Measurements from ENCODE around the gene CAPN10. TPM values are rescaled to one million over a fixed set of nuclear protein-coding genes. Genes with fewer than 3 reads are reported as not detected.
A peak's percentile ranks its signal among the peaks of the same experiment; 100 is the strongest.

The CAPN10 gene
- total and polyA plus RNA-seq, 8 donors: 20.8 to 36.6 (median 28.2) TPM

DNA sequence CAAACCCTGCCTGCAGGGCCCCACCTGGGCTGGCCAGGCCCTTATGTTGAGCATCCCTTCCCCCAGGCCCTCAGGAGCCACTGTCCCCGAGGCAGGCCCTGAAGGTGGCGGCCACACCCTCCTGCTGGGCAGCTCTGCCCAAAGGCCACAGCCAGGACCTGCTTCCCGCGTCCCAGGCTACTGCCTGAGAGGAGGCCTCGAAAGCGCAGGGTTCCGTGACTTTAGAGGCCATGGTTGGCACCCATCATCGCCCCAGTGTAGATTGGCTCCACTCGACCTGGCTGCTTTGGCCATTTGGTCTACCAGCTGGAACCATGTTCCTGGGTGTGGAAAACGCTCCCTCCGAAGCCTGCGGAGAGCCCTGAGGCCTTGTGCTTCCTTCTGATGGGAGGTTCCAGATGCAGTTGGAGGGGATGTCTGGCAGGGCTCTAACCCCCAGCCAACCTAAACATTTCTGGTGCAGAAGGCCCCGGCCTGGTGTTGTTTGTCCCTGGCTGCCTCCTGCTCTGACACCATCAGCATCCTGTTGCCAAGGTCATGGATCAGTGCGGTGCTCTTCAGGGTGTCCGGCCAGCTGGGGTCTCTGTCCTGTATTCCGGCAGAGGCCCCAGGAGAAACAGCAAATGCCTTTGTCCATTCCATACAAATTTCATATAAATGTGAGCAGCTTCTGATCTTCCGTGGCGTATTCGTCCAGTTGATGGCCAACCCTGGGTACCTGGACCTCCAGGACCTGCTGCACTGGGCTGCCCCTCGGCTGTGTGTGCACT lies 14.7 kb downstream of the CAPN10 start:
- TF ChIP-seq, protein P1, sequence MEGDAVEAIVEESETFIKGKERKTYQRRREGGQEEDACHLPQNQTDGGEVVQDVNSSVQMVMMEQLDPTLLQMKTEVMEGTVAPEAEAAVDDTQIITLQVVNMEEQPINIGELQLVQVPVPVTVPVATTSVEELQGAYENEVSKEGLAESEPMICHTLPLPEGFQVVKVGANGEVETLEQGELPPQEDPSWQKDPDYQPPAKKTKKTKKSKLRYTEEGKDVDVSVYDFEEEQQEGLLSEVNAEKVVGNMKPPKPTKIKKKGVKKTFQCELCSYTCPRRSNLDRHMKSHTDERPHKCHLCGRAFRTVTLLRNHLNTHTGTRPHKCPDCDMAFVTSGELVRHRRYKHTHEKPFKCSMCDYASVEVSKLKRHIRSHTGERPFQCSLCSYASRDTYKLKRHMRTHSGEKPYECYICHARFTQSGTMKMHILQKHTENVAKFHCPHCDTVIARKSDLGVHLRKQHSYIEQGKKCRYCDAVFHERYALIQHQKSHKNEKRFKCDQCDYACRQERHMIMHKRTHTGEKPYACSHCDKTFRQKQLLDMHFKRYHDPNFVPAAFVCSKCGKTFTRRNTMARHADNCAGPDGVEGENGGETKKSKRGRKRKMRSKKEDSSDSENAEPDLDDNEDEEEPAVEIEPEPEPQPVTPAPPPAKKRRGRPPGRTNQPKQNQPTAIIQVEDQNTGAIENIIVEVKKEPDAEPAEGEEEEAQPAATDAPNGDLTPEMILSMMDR (IDR thresholded peaks at IDR 0.05): no peak
- H3K9me3 ChIP-seq: no peaks in the 10 kb centered on the region
- DNase-seq (peak in 2 of 4 donors; percentile 25 to 65), ATAC-seq (no peak)
- intact Hi-C loops (cut with DNase I): no loop called here
- H3K4me3 ChIP-seq: no peak overlapping the region
- peaks cover 0 to 59% of the 10 kb centered on the region in 2 donors for H3K36me3 ChIP-seq
- peaks cover 7 to 14% of the 10 kb centered on the region in 2 donors for H3K4me1 ChIP-seq
- H3K27me3 ChIP-seq: no peaks in the 10 kb centered on the region
- no peak overlapping the region for H3K27ac ChIP-seq

DNA sequence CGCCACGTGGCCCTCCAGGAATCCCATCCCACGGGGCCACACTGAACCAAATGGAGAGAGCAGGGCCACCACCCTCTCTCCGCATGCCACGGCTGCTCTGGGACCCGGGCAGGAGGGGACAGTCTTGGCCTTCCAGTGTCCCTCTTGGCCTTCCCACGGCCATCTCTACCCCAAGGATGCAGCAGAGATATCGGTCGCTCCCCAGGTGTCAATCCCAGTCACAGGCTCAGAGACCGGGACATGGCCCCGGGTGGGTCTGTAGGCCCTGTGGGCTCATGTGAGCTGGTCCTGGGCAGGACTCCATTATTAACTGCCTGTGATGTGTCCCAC lies 15.3 kb downstream of the CAPN10 start:
- intact Hi-C loops (cut with DNase I): no loop called here
- H3K27ac ChIP-seq: no peak overlapping the region
- no peak overlapping the region for H3K4me3 ChIP-seq
- ATAC-seq (no peak), DNase-seq (peak in 1 of 4 donors; percentile 17)
- H3K9me3 ChIP-seq: no peaks in the 10 kb centered on the region
- H3K4me1 ChIP-seq: peaks cover 7 to 14% of the 10 kb centered on the region in 2 donors
- H3K36me3 ChIP-seq: peaks cover 0 to 54% of the 10 kb centered on the region in 2 donors
- TF ChIP-seq, protein P1 (IDR thresholded peaks at IDR 0.05): no peak
- H3K27me3 ChIP-seq: no peaks in the 10 kb centered on the region

DNA sequence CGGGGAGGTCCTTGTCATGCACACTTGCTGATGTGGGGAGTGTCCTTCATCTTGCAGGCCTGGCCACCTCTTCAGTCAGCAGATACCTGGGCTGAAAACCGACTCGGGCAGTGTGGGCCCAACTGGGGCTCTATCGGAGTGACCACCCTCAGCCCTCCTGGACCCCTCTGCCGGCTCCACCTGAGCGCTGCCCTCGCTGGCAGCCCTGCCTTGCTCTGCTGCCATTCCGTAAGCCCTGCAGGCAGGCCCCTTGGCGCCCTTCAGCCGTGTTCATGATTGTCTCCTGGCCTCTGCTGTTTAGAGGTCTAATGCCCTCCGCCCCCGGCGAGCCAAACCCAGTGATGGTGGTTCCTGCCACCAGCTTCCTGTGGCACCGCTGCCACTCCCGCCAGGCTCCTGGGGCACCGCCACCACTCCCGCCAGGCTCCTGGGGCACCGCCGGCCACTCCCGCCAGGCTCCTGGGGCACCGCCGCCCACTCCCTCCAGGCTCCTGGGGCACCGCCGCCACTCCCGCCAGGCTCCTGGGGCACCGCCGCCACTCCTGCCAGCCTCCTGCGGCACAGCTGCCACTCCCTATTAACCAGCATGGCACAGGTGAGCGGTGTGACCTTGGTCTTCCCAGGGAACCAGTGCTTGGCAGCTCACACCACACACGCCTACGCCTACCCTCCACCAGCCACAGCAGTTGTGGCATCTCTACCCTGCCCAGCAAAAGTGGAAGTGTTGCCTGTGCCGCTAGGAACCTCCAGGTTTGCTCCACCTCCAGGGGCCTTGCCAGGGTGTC lies 15.9 kb downstream of the CAPN10 start:
- no peak overlapping the region for H3K4me3 ChIP-seq
- no peaks in the 10 kb centered on the region for H3K27me3 ChIP-seq
- ATAC-seq (no peak), DNase-seq (peak in 1 of 4 donors; percentile 26)
- peaks cover 0 to 47% of the 10 kb centered on the region in 2 donors for H3K36me3 ChIP-seq
- peaks cover 7 to 14% of the 10 kb centered on the region in 2 donors for H3K4me1 ChIP-seq
- TF ChIP-seq, protein P1 (IDR thresholded peaks at IDR 0.05): no peak
- H3K9me3 ChIP-seq: no peaks in the 10 kb centered on the region
- no peak overlapping the region for H3K27ac ChIP-seq
- intact Hi-C loops (cut with DNase I): no loop called here

DNA sequence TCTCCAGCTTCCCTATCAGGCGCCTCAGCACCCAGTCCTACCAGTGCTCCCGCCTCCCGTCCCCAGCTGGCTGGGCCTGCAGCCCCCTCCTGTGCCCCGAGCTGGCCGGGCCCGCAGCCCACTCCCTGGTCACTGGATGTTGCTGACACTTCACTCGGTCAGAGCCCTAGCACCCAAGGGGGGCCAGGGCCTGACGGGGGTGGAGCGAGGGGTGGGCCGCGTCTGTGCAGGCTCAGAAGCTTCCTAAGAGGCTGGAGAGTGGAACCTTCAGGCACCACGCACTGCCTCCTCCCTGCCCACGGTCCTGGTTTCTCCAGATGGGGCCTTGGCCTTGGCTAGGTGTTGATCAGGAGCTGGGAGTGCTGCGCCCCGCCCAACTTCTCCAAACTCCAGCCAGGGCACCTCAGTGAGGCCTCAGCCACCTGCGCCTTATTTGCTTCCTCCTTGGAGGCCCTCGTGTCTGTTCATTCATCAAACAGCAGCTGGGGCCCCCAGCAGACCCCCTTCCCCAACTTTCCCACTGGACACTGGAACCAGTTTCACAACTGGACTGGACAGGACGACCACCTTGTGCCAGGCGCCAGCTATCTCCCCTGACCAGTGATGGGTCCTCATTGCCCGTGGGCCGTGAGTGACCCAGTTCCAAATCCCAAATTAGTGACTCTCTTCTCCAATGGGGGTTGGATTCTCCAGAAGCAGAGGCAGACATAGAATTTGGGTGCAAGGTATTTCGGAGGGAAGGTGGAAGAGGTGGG lies 16.7 kb downstream of the CAPN10 start:
- TF ChIP-seq, protein P1 (IDR thresholded peaks at IDR 0.05): no peak
- peaks cover 7 to 14% of the 10 kb centered on the region in 2 donors for H3K4me1 ChIP-seq
- no peak overlapping the region for H3K4me3 ChIP-seq
- no peak overlapping the region for H3K27ac ChIP-seq
- DNase-seq (peak in 1 of 4 donors; percentile 25), ATAC-seq (no peak)
- no peaks in the 10 kb centered on the region for H3K9me3 ChIP-seq
- H3K27me3 ChIP-seq: no peaks in the 10 kb centered on the region
- peaks cover 0 to 39% of the 10 kb centered on the region in 2 donors for H3K36me3 ChIP-seq
- intact Hi-C loops (cut with DNase I): no loop called here
